Measurements from ENCODE around the gene TEX12.
"Not testable (repeated sequence)": the region's sequence is repeated elsewhere in the genome, so short reads cannot be mapped to it uniquely, and the experiment has no call there.

- not testable (repeated sequence) for TF ChIP-seq GLIS3 (CRISPR knock-in tag; IDR thresholded peaks at IDR 0.05); TCF4 (CRISPR knock-in tag; IDR thresholded peaks at IDR 0.05; ENCODE audit: borderline replicate concordance); BACH2 (CRISPR knock-in tag; IDR thresholded peaks at IDR 0.05; ENCODE audit: borderline replicate concordance); OSR1 (CRISPR knock-in tag; IDR thresholded peaks at IDR 0.05)
These were observed 27.9 kb downstream of the TEX12 start for GRCh38 chr11:112195113-112195512.
